ENCODE results near the gene ACSF2.

DNA sequence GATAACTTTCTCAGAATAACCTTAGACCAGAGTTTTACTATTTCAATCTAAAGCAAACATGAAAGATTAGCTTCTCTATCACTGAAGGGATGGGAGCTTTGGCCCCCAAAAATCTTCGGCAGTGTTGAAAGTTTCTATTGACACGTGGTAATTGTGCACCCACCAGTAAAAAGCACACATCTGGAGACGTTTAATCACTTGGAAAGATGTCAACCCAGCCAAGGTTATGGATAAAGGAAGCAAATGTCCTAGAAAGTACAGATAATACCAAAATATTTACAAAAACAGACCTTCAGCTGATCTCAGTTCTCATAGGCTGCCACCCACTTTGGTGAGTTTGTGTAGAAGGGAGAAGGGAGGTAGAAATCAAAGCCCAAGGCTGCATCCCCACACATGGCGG lies 87.5 kb downstream of the ACSF2 start:
- TF ChIP-seq SPI1 (IDR thresholded peaks at IDR 0.05; ENCODE audit: low read depth, low read length) = no peak
- TF ChIP-seq PAX5 (IDR thresholded peaks at IDR 0.05; ENCODE audit: insufficient read depth, low read length, severe bottlenecking) = no peak
- TF ChIP-seq POLR2A (IDR thresholded peaks at IDR 0.05; ENCODE audit: low read depth, low read length) = no peak
- no peak for TF ChIP-seq POLR2AphosphoS5 (IDR thresholded peaks at IDR 0.05; ENCODE audit: low read depth, low read length)

Measured in GM12891 (cell line).